ENCODE results near the gene ZNF43. TPM values are rescaled to one million over a fixed set of nuclear protein-coding genes. Genes with fewer than 3 reads are reported as not detected.
"Not testable (repeated sequence)": the region's sequence is repeated elsewhere in the genome, so short reads cannot be mapped to it uniquely, and the experiment has no call there.

ZNF43 gene
- total RNA-seq, 6 experiments from 2014 or later, result 0.49 to 1.5 (median 1.2) TPM

GRCh38 chr19:21812448-21812847, 23.5 kb downstream of the ZNF43 start:
- intact Hi-C loops (cut with DNase I), result no loop called here
- Histone ChIP-seq H3K4me1 (no peaks in the 10 kb centered on the region), H3K4me3 (no peak overlapping the region), H3K27me3 (no peaks in the 10 kb centered on the region), H3K36me3 (peaks cover 0 to 26% (median 0%) of the 10 kb centered on the region in 4 donors), H3K27ac (no peak overlapping the region), H3K9me3 (peaks cover 0 to 40% (median 7%) of the 10 kb centered on the region in 4 donors)
- no peak for TF ChIP-seq CTCF (IDR thresholded peaks at IDR 0.05)
- TF ChIP-seq POLR2A (IDR thresholded peaks at IDR 0.05), result no peak
- WGBS (ENCODE audit: insufficient coverage, low coverage, low lambda C conversion rate, missing lambda C conversion rate), result 82% methylated on average over 3 of the region's 4 CpGs
- ATAC-seq (no peak), DNase-seq (no peak)

GRCh38 chr19:21808400-21809000, 27.5 kb downstream of the ZNF43 start:
- peaks cover 0 to 54% (median 7%) of the 10 kb centered on the region in 4 donors for H3K9me3 ChIP-seq
- H3K27me3 ChIP-seq; ATAC-seq; H3K27ac ChIP-seq; H3K4me1 ChIP-seq; H3K4me3 ChIP-seq; DNase-seq; intact Hi-C loops (cut with DNase I): not testable (repeated sequence)
- 61% methylated on average over 2 of the region's 3 CpGs for WGBS (ENCODE audit: insufficient coverage, low coverage, low lambda C conversion rate, missing lambda C conversion rate)
- H3K36me3 ChIP-seq, result peaks cover 0 to 17% (median 0%) of the 10 kb centered on the region in 4 donors

- TF ChIP-seq POLR2A (IDR thresholded peaks at IDR 0.05) (no peak), CTCF (IDR thresholded peaks at IDR 0.05) (no peak)
- no peak overlapping the region for H3K4me3 ChIP-seq
- no peaks in the 10 kb centered on the region for H3K27me3 ChIP-seq
- no peak for ATAC-seq
- intact Hi-C loops (cut with DNase I), result no loop called here
- 62% methylated on average over 5 of the region's 5 CpGs for WGBS (ENCODE audit: insufficient coverage, low coverage, low lambda C conversion rate, missing lambda C conversion rate)
- no peak for DNase-seq
- no peaks in the 10 kb centered on the region for H3K9me3 ChIP-seq
- H3K36me3 ChIP-seq, result no peaks in the 10 kb centered on the region
- no peak overlapping the region for H3K27ac ChIP-seq
- no peaks in the 10 kb centered on the region for H3K4me1 ChIP-seq
These were observed 46.4 kb downstream of the ZNF43 start for GRCh38 chr19:21789466-21790085.

- ATAC-seq (no peak), DNase-seq (no peak)
- Histone ChIP-seq H3K4me1 (no peaks in the 10 kb centered on the region), H3K36me3 (no peaks in the 10 kb centered on the region), H3K27ac (no peak overlapping the region), H3K9me3 (no peaks in the 10 kb centered on the region), H3K27me3 (no peaks in the 10 kb centered on the region), H3K4me3 (no peak overlapping the region)
- TF ChIP-seq CTCF (IDR thresholded peaks at IDR 0.05) (no peak), POLR2A (IDR thresholded peaks at IDR 0.05) (no peak)
- WGBS (ENCODE audit: insufficient coverage, low coverage, low lambda C conversion rate, missing lambda C conversion rate), result 70% methylated on average over 3 of the region's 3 CpGs
- intact Hi-C loops (cut with DNase I), result no loop called here
These were observed 49.0 kb downstream of the ZNF43 start for GRCh38 chr19:21786936-21787335.

- H3K27me3 ChIP-seq; H3K36me3 ChIP-seq; H3K4me1 ChIP-seq; DNase-seq; H3K4me3 ChIP-seq; ATAC-seq; H3K27ac ChIP-seq; H3K9me3 ChIP-seq; intact Hi-C loops (cut with DNase I): not testable (repeated sequence)
- no CpG with 5 or more reads among the region's 30 CpGs for WGBS (ENCODE audit: insufficient coverage, low coverage, low lambda C conversion rate, missing lambda C conversion rate)
These were observed 60.2 kb downstream of the ZNF43 start for GRCh38 chr19:21775792-21776191.

Data from right lobe of liver (tissue), 6 donors.